Hepatic stellate cell (primary cell): ENCODE results near the gene TTI1.

ENCODE experiments used
- DNase-seq: peaks from one replicate; pipeline ENCODE4 v3.0.0; 2011; ENCODE audit warnings: low spot score

Gene TTI1

DNA sequence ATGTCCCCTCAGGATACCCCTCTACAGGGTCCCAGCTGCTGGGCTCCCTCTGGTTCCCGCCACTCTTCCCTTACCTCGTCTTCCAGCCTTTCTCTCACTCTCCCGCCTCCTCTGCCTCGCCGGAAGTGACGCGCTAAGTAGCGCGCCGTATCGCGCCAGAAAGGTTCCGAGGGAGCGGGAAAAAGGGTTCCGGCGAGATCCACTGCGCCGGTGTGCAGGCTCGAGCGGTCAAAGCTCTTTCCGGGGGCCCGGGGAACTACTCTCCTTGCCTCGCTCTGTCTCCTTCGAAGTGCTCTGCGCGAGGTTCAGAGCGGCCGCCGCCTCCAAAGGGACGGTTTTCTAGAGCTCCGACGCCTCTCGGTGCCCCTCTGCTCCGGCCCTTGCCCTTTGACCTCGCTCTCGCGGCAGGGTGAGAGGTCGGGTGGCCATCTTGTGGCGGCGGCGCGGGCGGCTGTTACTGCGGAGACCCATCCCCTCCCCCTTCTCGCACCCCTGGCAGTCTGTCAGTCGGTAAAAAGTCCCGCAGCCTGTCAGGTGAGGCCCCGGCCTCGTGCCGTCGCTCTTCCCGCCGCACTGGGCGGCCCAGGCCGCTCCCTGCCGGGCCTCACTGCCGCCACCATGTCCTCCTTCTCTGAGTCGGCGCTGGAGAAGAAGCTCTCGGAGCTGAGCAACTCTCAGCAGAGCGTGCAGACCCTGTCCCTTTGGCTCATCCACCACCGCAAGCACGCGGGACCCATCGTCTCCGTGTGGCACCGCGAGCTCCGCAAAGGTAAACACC is at the start of gene TTI1, which contains the start of gene RPRD1B:
Gene TTI1, minus strand, starts transcription at position 127 of the 778 bp plus-strand sequence. CDS start 19,640 bp downstream, outside the sequence.
Gene RPRD1B, plus strand, starts transcription at position 417 of the 778 bp plus-strand sequence. Its CDS starts 202 bp downstream, at position 619.
- peak; percentile 87 for DNase-seq

- DNase-seq = no peak
Observed at GRCh38 chr20:38082894-38083293, 49.6 kb upstream of the TTI1 start.

GRCh38 chr20:38081575-38081974 is 48.3 kb upstream of the TTI1 start:
- no peak for DNase-seq

GRCh38 chr20:38079353-38079752 is 46.1 kb upstream of the TTI1 start:
- DNase-seq = no peak

DNA sequence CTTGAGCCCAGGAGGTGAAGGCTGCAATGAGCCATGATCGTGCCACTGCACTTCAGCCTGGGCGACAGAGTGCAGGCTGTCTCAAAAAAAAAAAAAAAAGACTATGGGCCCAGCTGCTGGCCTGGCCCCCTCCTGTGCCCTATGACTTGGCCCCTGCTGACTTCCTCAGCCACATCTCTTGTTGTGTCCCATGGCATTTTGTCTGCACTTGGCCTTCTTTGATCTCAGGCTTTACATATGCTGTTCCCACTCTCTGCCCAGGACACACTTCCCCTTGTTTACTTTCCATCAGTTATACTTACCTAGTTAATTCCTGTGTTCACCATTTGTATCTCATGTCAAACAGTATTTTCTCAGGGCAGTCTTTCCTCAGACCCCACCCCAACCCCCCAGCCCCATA is 44.8 kb upstream of the TTI1 start:
- DNase-seq = no peak

GRCh38 chr20:38076548-38076947 is 43.3 kb upstream of the TTI1 start:
- no peak for DNase-seq

- no peak for DNase-seq
Observed at GRCh38 chr20:38075161-38075998, 42.1 kb upstream of the TTI1 start.

- peak; percentile 70 for DNase-seq
Observed at GRCh38 chr20:38073307-38074071, 40.2 kb upstream of the TTI1 start.

- no peak for DNase-seq
Observed at GRCh38 chr20:38072898-38073297, 39.6 kb upstream of the TTI1 start.

DNA sequence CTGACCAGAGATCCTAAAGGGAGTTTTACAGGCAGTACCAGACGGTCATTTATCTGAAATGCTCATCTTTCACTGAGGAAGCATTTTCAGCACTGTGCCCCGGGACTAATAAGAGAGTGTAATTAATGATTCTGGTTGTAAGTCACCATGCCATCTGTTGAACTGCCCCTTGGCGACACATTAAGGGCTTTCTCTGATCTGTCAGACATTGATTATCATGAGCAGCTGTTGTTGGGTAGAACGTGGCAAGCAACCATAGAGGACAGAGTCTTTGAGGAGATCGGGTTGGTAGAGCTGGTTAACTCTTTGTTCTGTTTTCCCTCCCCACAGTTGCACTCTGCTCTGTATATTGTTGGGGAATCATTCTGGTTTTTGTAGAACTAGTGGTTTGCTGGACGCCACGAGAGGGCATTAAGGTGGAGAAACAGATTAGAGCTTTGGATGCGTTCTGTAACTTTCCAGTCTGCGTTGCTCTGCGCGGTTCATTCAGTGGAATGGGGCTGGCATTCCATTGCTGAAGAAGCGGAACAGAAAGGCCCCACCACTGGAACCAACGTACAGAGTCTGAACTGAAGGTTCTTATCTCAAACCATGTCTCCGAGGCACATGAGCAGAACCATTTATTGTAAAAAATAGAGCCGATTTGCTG is 34.6 kb upstream of the TTI1 start:
- no peak for DNase-seq

DNA sequence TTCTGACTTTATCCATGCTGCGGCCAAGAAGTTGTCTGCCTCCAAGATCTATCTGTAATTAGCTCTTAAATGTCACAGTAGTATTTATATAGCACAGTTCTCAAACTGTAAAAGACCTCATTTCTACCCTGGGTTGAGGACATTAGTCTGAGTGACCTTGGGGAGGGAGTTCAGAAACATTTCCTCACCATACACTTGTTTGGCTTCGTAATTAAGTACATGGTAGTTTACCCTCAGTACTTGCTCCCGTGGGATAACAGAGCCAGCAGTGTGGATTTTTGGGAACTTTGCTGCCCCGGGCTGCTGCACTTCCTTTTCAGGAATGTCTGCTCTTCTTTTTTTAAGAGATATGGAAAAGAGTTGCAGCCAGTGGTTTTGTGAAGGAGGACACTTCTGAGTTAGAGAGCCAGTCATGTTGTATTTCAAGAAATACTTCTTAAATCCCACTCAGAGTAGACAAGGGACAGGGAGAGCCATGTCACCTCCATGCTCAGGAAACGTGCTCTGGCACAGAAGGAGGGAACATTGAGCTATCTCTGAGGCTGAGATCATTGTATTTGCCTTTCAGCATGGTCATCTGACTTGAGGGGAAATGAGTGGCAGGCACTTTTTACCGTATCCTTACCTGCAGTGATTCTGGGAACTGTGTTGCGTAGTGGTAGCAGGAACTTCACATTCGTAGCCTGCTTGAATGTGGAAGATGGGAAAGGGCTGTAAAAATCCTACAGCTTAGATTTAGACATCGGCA is 33.9 kb upstream of the TTI1 start:
- DNase-seq = no peak

DNA sequence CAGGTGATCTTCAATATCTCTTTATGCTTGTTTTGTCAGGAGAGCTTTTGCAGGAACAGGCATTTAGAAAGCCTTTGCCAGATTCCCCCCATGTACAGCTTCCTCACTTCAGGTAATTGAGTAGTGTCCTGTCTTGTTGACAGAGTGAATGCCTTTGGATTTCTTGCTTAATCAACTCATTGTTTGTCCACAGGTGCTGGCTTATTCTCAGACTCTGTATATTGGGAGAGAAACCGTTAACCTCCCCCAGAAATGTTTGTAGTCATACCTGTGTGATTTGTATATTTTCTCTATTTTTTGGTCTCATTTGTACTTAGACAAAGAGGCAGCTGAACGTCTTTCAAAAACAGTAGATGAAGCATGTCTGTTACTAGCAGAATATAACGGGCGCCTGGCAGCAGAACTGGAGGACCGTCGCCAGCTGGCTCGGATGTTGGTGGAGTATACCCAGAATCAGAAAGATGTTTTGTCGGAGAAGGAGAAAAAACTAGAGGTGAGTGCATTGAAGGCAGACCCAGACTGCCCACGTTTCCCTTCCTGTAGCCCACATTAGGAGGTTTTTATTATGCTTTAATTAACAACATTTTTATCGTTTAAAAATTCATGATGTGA is 32.6 kb upstream of the TTI1 start:
- DNase-seq = no peak

DNA sequence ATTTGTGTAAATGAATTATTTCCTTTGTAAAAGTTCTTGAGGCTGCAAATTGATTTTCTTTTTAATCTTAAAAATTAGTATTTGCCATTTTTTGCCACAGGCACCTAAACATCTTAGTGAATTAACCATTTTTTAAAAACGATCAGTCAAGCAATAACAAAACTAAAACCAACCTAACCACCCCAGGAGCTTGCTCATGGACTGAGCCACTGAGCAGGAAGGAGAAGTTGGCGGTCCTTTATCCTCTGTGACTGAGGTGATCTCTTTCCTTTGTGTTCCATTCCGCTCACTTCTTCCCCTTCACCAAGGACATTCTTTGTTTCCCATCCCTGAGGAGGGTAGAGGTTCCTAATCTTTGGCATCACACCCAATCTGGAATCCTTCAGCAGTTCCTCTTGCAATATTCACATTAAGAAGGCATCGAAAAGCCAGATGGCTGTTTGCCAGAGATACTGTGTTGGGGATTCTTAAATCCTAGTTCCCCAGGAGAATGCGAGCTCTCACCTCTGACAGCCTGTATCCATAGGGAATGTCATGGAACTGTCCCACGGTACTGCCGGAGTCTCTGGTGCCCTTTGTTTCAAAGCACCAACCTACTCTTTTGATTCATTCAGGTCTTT is 30.8 kb upstream of the TTI1 start:
- DNase-seq = no peak

DNA sequence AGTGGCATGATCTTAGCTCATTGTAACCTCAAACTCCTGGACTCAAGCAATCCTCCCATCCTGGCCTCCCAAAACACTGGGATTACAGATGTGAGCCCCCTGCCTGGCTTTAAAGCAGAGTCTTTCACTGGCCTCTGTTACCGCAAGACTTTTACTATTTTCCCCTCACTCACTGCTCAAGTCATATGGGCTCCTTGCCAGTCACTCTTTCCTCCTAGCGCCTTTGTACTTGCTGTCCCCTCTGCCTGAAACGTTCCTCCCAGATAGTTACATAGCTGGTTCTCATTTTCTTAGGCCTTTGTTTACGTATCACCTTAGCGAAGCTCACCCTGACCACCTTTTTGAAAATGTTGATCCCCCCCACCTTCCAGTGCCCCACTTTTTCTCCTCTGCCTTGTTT is 29.6 kb upstream of the TTI1 start:
- no peak for DNase-seq

DNA sequence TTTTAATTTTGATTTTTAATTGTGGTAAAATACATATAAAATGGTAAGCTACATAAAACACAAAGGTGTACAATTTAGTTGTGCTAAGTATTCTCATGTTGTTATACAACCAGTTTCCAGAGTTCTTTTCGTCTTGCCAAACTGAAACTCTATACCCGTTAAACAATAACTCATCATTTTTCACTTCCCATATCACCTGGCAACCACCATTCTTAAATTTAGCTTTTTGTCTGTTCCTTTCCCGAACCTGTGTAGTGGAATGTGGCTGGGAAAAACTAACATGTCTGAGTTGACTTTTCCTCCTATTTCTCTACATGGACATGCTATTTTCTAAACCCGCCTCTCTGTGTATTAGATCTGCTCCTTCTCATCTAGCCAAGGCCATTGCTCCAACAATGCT is 27.9 kb upstream of the TTI1 start:
- no peak for DNase-seq

- no peak for DNase-seq
Observed at GRCh38 chr20:38060536-38060935, 27.3 kb upstream of the TTI1 start.

DNA sequence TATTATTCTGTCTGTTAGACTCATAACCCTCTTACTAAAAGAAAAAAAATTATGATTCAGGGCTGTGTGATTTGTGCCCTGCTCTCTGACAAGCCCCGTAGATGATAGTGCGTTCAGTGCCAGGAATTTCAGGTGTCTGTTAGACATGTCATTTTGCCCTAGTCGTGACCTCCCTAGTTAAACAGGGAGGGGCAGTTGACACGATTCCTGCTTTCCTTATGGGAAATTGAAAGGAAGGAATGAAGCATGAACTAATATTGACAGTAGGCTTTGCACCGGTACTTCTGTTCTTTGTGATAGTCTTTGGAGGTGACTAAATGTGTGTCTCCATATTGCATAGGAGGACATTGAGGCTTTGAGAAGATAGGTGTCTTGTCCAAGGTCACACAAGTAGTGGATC is 26.6 kb upstream of the TTI1 start:
- DNase-seq = no peak

DNA sequence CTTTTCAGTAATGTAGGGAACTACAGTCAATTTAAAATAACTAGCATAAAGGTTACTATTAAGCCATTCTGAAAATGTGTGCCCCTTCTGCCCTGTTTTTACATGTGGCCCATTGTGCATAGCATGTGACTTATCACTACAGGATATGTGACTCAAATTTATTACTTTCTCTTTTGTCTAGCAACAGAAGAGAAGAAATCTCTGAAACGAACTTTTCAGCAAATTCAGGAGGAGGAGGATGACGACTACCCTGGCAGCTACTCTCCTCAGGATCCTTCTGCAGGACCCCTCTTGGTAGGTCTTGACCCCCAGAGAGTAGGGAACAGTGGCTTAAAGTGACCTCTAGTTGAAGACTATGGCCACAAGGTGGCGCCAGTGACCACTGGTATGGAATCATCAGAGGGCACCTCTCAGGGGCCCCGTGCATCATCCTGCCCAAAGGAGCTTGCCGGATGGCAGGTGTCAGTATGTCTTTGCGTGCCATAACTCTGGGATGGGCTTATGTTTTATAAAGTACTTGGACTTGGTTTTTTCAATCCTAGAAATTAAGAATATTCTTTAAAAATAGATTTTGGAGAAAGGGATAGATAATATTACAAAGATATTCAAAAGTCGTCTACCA is 24.2 kb upstream of the TTI1 start:
- DNase-seq = peak; percentile 53

- no peak for DNase-seq
Observed at GRCh38 chr20:38055848-38056247, 22.6 kb upstream of the TTI1 start.

- DNase-seq = no peak
Observed at GRCh38 chr20:38055294-38055693, 22.0 kb upstream of the TTI1 start.
